DND-41 (cell line): ENCODE results near the gene CHODL.

Source experiments
- CTCF ChIP-seq: IDR thresholded peaks from 2 replicates; pipeline ENCODE4 v1.5.1; 2012; ENCODE audit warnings: borderline replicate concordance, low read length, moderate library complexity, mild to moderate bottlenecking; ENCODE audit not compliant: poor library complexity, severe bottlenecking; ENCODE audit errors: extremely low read depth
- EZH2 ChIP-seq: IDR thresholded peaks from 3 replicates; pipeline ENCODE4 v1.6.1; 2012; ENCODE audit warnings: borderline replicate concordance, low read depth, mild to moderate bottlenecking, moderate library complexity, low read length, inconsistent platforms; ENCODE audit not compliant: severe bottlenecking

DNA sequence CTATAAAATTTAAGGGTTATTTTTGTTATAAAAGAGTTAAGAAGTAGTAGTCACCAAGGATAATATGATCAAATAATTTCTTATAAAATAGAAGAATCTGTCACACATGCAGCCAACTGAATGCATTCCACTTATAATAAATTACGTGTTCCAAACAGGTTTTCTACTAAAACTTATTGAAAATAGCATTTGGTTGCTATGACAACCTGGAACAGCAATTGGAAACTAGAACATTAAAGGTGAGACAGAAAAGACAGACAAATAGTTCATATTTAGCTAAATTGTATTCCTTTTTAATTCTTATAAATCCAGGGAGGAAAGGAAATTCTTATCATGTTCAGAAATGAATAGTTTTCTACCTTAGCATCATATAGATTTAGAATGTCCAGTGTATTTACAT lies 9.1 kb upstream of the CHODL start:
- TF ChIP-seq CTCF (no peak), EZH2 (no peak)
